Measurements from ENCODE around the gene DOCK8.

GRCh38 chr9:382383-382782 lies 167.7 kb downstream of the DOCK8 start:
- TF ChIP-seq ZFP36 (IDR thresholded peaks at IDR 0.05; ENCODE audit: borderline replicate concordance, partially characterized antibody) (no peak), EP300 (IDR thresholded peaks at IDR 0.05) (no peak), RCOR1 (IDR thresholded peaks at IDR 0.05; ENCODE audit: low read depth, low read length) (no peak), CTCF (IDR thresholded peaks at IDR 0.05) (no peak), MYC (IDR thresholded peaks at IDR 0.05; ENCODE audit: borderline replicate concordance, low read length) (no peak), RNF2 (IDR thresholded peaks at IDR 0.05; ENCODE audit: borderline replicate concordance, low read depth) (no peak), FOXS1 (CRISPR knock-in tag; IDR thresholded peaks at IDR 0.05) (no peak), ESRRA (IDR thresholded peaks at IDR 0.05; ENCODE audit: borderline replicate concordance, low read length) (no peak)
